Activated CD8-positive, alpha-beta memory T cell treated with anti-CD3 and anti-CD28 coated beads for 48 hours (primary cell): ENCODE measurements around the gene TFF1.

Experiments used
- DNase-seq, 3 experiments: peaks; one replicate each; pipeline ENCODE4 v3.0.0-alpha.2; 2020; ENCODE audit warnings: low read depth in 2 of 3, low spot score in 2 of 3

The TFF1 gene

DNA sequence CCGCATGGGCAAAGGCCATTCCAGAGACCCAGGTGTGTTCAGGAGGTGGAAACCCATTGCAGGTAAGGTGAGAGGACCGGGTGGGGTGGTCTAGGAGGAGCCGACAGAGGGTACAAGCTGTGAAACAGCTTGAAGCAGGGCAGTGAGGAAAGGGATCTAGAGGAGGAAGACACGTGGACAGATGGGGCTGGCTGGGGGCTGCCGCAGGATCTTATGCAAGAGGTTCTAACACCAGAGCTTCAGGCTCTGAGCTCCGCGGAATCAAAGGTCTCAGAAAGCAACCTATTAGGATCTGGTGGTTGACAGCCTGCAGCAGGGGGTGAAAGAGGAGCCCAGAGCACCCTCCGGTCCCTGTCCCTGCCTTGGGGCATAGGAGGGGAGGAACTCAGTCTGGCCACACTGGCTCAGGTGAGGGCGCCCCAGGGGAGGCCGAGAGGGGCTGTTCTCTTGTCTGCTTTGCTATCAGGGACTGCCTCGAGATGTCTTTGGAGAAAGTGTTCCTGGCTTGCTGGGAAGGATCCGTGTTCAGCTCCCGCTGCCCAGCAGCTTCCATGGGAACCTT, 1.9 kb downstream of the TFF1 start:
- DNase-seq, result no peak

DNA sequence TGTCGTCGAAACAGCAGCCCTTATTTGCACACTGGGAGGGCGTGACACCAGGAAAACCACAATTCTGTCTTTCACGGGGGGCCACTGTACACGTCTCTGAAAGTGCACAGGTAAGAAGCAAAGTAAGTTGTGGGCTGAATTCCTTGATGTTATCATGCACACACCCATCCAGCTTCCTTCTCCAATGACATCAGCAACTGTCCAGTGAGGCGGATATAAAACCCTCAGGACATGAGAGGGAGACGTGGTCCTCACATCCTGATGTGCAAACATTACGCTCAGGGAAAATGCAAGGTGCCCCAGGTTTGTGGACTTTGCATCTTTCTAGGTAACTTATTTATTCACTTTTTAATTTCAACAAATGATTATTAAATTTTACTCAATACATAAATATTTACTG, 3.0 kb downstream of the TFF1 start:
- DNase-seq, result no peak

DNA sequence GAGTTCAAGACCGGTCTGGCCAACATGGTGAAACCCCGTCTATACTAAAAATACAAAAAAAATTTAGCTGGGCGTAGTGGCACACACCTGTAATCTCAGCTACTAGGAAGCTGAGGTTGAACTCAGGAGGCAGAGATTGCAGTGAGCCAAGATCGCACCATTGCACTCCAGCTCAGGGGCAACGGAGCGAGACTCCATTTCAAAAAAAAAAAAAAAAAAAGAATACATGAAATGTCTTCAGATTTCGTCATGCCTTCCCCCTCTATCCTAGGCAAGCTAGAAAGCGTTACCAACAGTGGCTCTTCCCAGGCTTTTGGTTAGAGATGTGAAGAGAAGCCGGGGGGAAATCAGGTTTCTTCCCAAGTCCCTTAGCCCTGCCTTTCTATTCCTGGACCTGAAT, 3.6 kb downstream of the TFF1 start:
- no peak for DNase-seq

DNA sequence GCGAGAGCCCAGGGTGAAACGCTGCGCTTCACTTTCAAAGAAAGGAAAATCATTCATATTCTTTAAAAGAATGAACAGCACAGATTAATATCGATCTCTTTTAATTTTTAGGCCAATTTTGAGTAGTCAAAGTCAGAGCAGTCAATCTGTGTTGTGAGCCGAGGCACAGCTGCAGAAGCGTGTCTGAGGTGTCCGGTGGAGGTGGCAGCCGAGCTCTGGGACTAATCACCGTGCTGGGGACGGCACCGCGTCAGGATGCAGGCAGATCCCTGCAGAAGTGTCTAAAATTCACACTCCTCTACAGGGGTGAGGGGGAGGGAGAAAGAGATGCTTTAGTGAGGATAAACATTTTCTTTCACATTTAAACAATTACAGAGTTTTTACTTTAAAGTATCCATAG, 4.1 kb downstream of the TFF1 start:
- DNase-seq, result no peak

DNA sequence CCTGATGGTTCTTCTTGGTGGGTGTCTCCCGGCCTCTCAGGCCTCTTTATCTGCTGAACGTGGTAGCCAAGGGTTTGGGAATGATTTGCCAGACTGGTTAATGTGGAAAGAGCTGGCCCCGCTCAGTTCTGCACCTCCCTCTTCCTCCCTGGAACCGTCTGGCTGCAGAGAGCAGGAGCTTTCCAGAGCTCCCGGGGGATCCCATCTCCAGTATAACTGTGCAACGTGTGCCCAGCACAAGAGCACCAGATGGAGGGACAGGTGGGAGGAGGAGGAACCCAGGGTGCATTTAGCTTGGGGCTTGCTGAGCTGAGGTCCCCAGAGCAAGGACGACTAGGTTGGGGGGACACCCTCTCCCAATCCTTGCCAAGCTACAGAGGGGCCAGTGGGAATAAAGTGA, 5.0 kb downstream of the TFF1 start:
- no peak for DNase-seq

DNA sequence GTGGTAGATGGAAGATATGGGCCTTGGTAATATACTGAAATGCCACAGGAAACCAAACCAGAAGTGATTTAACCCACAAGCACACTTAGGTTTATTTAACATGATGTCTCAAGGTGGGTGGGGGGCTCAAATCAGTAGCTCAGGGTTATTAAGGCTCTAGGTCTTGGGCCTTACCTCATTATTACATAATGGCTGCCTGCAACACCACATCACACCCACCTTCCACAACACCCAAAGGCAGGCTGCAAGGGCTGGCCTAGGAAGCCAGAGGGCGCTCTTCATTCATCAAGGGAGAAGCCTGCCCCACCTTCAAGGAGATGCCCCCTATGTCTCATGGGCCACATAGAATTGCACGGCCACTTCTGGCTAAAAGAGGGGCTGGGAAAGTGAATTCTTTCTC, 6.0 kb downstream of the TFF1 start:
- no peak for DNase-seq

DNA sequence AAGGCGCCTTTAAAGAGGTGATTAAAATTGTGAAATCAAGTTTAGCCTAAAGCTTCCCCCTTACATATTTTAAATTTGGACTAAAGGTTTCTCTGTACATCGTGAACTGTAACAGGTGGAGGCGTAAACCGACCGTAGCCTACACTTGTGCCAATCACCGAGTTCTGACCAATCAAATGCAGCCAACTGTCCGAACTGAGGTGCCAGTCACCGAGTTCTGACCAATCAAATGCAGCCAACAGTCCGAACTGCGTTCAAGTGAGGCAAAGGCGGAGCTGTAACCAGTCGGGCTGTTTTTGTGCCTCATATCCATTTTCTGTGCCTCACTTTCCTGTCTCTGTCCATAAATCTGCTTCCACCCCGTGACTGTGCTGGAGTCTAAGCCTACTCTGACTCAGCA, 7.4 kb downstream of the TFF1 start:
- DNase-seq, result no peak

DNA sequence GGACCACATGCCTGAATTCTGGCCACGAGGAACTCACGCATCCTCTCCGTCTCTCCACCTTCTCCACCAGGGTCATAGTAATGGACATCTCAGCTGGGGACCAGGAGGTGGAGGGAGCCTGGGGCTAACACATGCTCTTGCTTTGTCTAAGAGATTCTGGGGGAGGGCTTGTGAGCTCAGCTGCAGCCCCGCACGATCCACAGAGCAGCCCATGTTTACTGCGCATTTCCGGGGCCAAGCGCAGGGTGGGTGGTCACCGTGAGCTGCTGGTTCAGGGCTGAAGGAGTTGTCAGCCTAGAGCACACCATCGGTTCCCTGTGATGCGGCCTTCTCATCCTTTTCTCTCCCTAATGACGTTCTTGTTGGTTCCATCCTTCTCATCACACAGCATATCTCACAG, 8.1 kb downstream of the TFF1 start:
- DNase-seq, result no peak

DNA sequence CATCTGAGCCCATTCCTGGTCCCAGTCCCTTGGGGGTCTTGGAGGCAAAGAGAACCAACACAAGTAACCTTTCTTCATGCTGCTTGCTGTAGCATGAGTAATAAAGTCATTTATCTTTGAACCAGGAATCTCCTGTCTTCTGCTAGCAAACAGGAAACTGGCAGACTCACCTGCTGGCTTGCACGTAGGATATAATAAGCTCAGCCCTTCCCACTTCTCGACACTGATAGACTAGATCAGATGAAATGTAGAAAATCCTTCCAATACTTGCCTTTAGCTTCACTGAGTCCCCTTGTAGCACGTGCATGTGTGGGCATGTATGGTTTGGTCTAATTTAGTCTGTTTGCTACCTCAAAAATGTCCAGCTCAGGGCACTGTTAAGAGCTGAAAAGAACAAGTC, 9.0 kb downstream of the TFF1 start:
- no peak for DNase-seq

- DNase-seq, result no peak
These were observed 9.7 kb downstream of the TFF1 start for GRCh38 chr21:42356650-42357049.

DNA sequence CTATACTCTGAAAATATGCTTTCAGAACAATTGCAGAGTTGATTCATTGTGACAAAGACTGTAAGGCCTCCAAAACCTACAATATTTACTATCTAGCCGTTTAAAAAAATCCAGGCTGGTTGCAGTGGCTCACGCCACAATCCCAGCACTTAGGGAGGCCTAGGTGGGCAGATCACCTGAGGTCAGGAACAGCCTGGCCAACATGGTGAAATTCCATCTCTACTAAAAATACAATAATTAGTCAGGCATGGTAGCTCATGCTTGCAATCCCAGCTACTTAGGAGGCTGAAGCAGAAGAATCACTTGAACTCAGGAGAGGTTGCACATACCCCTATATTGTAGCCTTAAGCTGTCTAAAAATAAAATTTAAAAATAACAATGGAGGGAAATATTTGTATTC, 10.3 kb downstream of the TFF1 start:
- DNase-seq, result no peak

DNA sequence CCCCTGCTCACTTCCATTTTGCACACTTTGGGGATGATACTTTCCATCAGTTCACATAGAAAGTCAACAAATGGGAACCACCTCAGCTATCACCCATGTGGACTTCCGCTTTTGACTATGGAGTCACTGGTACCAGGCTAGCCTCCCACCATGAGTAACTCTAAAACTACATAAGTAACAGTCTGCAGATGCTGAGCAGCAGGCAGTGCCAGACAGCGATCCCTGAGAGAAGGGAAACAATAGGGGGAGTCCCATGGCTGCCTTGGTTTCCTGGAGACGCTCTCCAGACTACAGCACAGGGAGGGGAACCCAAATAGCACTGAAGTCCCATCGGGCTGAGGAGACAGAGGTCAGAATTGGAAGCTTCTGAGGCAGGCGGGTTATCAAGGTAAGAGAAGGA, 12.7 kb downstream of the TFF1 start:
- DNase-seq, result no peak

- DNase-seq, result no peak
These were observed 13.8 kb downstream of the TFF1 start for GRCh38 chr21:42352441-42353095.

DNA sequence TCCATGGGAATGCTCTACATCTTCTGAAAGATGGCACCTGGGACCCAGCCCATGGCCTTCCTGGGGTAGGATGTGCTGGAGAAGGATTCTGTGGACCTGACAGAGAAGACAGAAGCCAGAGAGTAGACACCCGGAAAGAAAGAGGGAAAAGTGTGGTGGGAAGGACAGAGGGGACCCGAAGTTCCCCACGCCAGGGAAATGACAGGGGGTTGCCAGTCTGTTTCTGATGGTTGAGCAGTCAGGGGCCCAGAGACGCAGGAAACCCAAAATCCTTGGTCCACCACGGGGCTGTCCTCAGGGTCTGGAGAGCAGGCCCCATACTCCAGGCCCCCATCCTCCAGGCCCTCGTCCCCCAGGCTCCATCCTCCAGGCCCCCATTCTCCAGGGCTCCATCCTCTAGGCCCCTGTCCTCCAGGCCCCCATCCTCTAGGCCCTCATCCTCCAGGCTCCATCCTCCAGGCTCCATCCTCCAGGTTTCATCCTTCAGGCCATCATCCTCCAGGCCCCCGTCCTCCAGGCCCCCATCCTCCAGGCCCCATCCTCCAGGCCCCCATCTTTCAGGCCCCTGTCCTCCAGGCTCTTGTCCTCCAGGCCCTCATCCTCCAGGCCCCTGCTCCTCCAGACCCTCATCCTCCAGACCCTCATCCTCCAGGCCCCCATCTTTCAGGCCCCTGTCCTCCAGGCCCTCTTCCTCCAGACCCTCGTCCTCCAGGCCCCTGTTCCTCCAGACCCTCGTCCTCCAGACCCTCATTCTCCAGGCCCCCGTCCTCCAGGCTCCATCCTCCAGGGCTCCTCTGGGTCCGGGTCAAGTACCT, 14.5 kb downstream of the TFF1 start:
- no peak for DNase-seq

- DNase-seq, result no peak
These were observed 15.4 kb downstream of the TFF1 start, which contains the start of gene TFF2 for GRCh38 chr21:42350927-42351426. Gene TFF2 (minus strand): TSS chr21:42350994. CDS start chr21:42350957, 37 bp downstream.

DNA sequence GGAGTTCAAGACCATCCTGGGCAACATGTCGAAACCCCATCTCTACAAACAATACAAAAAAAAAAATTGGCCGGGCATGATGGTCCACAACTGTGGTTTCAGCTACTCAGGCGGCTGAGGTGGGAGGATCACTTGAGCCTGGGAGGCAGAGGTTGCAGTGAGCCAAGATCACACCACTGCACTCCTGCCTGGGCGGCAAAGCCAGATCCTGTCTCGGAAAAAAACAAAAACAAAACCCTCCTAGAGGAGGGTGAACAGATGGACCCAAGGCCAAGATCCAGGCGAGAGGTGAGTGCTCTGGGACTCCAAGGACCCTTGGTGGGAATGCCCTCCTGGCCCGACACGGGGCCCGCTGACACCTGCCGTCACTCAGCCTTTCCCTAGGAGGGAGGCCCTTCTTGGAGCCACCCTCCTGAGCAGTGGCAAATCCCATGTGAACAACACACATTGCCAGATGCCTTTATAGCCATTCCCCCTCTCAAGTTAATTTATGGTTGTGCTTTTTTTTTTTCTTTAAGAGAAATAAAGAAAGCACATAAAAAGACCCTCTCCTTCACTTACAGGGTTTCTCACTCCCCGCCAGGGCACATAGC, 15.9 kb downstream of the TFF1 start:
- DNase-seq, result no peak

DNA sequence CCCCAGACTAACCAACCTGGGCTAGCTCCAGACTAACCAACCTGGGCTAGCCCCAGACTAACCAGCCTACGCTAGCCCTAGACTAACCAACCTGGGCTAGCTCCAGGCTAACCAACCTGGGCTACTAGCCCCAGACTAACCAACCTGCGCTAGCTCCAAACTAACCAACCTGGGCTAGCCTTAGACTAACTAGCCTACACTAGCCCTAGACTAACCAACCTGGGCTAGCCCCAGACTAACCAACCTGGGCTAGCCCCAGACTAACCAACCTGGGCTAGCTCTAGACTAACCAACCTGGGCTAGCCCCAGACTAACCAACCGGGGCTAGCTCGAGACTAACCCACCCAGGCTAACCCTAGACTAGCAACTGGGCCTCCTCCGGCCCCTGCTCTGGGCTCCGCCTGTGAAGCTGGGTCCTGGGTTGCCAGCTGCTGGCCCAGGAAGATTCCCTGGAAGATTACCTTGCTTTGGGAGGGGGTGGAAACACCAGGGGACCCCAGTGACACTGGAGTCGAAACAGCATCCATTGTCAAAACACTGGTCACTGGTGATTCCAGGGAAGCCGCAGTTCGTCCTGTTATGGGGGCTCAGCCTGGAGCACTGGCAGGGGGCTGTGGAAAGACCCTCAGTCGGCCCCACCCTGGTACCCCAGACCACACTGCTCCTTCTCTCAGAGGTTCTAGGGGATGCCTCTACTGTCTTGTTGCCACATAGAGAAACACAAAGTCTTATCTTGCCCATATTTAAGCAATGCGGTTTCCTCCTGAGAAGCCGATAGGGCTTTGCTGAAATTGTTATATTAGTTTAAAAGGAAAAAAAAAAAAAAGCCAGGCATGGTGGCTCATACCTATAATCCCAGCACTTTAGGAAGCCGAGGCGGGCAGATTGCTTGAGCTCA, 16.7 kb downstream of the TFF1 start:
- no peak for DNase-seq

- DNase-seq, result no peak
These were observed 17.6 kb downstream of the TFF1 start for GRCh38 chr21:42348762-42349161.

DNA sequence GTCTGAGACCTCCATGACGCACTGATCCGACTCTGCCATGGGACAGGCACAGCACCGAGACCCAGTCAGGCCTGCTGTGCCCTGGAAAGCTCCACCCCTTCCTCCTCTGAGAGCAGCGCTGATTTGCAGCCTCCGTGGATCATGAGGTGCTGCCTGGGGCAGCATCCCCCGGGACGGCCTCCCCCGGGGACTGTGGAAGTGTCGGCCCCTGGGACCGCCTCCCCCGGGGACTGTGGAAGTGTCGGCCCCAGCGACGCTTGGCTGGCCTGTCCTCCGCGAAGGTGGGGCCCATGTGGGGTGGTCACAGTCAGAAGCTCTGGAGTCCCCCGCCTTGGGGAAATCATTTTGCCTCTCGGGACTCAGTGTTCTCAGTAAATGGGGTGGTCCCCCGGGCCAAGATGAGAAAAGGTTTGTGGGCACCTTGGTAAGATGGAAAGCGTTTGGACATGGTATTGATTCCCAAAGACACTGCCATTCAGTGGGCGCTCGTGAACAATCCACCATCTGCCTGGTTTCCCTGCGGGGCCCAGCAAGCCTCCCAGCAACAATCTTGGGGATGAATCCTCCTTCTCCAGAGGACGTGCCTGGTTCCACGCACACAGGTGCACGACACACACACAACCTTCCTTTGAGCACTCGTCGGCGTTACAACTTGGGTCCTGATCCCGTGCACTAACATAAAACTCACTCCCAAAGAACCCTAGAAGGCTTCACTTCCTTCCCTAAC, 18.6 kb downstream of the TFF1 start:
- no peak for DNase-seq
